HG03457 (cell line): ENCODE data around the gene STXBP6.

Source experiments
- ATAC-seq: cut with Tn5 transposase; IDR thresholded peaks from one replicate; pipeline ENCODE4 v1.9.1; 2021; ENCODE audit warnings: moderate number of reproducible peaks; ENCODE audit not compliant: unreplicated experiment

The STXBP6 gene

DNA sequence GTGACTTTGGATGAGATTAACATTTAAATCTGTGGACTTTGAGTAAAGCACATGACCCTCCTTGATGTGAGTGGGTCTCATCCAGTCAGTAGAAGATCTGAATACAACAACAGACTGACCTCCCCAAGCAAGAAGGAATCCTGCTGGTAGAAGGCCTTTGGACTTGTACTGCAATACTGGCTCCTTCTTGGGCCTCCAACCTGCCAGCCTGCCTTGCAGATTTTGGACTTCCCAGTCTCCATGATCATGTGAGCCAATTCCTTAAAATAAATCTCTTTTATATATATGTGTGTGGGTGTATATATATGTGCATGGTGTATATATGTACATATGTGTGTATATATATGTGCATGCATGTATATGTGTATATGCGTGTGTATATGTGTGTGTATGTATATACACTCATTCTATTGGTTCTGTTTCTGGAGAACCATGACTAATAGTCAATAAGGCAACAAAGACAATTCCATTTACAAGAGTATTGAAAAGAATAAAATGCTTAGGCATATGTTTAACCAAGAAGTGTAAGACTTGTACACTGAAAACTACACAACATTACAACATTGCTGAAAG lies 183.8 kb downstream of the STXBP6 start:
- no peak for ATAC-seq

DNA sequence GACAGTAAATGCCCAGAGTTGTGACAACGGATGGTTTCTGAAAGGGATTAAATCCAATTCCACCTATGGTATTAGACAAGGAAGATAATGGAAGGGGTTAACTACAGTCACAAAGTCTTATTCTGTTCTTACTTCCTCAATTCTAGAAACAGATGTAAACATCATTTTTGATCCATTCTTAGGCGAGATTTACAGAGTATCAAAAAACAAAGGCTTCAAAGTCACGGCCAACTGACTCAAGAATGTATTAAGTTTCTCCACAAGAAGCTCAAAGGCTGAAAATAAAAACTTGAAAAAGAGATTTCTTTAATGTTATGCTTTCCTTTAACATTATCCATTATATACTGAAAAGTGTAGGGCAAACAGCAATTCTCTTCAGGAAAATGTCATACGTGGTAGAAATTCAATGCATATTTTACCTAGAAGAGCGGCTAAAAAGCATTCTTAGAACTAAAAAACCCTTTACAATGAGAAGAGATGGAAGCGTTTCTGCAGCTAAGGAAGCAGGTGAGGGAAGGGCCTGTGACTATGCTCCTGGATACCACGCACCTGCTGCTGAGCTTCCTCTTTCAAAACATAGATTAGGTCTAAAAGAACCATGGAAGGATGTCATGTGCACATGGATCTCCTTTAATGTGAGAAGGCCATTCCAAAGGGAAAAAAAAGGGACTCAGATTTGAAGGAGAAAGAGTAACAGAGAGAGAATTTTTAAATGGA lies 185.8 kb downstream of the STXBP6 start:
- ATAC-seq, result no peak

DNA sequence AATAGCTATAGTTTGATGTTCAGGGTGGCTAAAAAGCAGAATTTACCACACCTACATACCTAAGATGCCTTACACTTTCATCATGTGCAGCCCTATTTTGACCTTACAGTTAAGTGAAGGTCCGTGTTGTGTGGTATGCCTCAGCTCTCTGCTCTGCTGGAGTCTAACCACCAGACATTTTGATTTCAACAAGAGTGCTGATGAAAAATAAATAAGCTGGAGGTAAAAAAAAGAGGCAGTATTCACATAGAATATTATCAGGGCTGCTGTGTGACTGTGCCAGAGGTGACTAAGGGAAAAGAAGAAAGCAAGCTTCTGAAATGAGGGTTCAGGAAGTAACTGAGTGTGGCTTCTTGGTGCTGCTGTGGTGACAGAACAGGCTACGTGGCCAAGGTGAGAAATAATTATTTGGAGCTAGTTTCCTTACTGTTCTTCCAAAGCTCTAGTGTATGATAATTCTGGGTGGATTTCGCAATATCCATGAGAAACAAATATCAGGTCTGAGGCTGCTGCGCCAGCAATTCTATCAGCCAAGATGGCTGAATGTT lies 188.8 kb downstream of the STXBP6 start:
- ATAC-seq, result no peak

DNA sequence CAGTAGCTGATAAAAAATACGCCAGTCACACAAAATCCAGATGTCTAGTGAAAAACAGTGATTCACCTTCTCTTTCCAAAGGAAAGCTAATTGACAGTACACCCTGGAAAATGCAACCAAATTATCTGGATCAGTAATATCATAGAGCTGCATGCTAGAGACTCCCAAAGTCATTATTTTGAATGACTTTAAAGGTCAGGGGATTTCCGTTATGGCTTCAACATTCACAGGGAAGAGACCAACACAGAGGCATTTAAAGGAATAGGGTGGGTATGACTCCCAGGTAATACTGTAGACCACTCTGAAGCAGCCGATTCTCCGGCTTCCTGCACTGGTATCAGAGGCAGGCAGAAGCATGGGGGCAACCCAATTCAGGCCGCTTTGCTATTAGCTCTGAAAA lies 190.4 kb downstream of the STXBP6 start:
- ATAC-seq, result no peak

DNA sequence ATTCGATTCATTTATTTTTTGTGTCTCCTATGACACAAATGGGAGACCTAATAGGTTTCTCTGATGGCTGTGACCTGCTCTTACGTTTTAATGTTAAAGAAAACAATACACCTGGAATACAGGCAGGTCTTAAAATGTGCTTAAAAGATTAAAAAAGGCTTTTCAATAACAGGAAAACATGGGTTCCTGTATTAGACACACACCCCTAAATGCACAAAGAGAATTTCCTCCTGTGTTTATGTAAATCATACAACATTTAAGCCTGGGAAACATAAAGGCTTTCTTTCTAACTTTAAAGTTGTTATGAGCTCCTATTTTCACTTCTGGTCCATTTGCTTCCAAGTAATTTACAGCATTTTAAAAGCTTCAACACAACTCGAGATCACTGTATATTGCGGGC lies 191.3 kb downstream of the STXBP6 start:
- no peak for ATAC-seq

DNA sequence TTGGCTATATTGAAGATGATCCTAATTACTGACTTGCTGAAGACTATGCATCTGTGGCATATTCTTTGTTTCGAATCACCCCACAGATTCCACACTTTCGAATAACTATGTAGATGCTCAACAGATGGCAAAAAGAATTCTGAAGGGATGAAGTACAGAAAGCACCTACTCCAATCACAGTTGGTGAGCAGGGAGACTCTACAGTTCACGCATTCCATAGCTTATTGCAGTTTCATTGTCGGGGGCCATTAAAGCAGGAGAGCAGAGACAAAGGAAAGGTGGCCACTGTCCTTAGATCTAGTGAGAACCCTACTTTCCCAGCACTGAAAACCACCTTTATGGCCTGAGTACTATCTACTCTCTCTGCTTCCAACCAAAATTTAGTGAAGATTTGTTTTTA lies 191.9 kb downstream of the STXBP6 start:
- ATAC-seq, result no peak

DNA sequence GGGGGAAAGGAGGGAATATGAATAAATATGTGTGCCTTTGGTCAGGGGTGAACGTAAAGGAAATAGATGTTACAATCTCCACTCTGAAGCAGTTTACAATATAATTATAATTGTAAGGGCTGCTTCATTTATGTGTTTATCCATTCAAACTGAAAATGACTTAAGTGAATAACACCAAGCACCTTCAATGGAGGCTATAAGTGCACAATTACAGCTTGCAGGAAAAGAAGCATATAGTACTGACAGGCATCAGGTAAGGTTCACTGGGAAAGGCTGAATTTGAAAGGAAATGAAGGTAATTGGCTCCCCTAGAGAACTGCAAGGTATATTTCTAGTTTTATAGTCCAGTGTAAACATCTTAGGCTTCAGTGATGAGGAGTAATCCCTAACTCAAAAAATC lies 192.7 kb downstream of the STXBP6 start:
- ATAC-seq, result no peak

DNA sequence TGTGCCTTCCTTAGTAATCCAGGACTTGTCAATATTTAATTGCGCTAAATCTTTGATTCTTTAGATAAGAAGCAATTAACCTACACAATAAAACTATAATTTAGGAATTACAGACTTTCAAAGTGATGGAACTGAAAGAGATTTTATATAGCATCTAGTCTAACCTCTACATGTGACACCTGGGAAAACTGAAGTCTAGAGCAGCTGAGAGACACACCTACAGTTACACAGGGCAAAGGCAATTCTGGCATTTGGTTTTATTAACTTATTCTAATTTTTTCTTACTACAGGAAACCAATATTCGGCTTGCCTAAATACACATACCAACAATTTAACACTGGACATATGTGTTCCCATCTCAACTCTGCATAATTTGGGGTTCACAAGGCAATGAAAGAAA lies 196.5 kb downstream of the STXBP6 start:
- ATAC-seq, result no peak

DNA sequence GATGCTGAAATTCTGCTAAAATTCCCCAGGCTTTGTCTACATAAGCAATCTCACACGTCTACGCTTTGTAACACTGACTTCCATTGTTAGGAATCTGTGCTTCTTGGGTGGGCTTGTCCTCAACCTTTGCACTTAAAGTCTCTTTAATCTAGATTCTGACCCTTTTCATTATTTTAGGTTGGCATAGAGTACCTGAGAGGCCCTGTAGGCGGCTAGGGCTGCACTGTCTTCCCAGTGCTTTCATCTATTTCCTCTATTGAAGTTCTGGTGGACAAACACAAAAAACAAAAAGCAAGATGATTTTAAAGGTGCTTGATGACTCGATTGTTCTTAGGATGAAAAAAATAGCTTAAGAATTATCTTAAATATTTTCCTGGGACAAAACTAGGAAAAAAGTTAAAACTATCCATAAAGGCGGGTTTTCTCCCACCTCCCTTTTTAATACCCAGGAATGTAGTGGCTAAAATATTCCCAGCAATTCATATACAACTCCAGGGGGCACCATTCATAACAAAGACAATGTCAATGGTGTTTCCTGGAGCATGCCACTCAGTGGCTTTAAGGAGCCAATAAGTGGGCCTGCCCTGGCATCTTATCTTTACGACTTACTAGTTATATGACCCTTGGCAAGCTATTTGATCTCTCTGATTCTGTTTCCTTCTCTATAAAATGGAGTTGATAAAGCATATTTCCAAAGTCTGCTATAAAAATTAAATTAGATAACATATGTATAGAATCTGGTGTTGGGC lies 197.5 kb downstream of the STXBP6 start:
- ATAC-seq, result no peak

DNA sequence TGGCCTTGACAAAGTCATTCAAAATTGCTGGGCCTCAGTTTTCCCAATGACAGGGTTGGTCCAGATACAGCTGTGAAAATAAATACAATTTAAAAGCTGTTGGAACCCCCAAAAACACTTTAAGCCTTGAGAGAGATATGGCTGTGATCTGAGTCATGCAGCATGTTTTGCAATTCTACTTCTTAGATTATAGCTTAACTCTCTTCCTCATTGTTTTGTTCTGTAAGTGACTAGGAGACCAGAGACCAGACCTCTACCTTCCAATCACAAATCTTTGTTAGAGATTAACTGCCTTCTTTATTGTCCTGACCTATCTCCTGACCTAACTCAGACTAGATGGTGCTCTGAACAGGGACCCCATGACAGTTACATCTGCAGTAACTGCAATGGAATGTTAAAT lies 198.1 kb downstream of the STXBP6 start:
- no peak for ATAC-seq

DNA sequence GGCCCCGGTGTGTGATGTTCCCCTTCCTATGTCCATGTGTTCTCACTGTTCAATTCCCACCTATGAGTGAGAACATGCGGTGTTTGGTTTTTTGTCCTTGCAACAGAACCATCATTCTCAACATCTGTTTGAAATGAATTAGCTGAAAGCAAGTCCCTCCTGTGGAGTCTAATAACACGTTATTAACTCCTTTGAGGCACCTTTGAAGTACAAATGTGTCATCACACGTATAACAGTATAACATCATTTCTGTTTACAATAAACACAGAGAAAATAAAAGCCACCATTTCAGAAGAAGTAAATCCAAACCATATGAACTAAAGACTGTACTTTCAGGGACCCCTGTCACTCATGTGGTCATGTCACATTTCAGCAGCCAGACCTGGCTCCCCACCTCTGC lies 198.5 kb downstream of the STXBP6 start:
- ATAC-seq, result no peak

DNA sequence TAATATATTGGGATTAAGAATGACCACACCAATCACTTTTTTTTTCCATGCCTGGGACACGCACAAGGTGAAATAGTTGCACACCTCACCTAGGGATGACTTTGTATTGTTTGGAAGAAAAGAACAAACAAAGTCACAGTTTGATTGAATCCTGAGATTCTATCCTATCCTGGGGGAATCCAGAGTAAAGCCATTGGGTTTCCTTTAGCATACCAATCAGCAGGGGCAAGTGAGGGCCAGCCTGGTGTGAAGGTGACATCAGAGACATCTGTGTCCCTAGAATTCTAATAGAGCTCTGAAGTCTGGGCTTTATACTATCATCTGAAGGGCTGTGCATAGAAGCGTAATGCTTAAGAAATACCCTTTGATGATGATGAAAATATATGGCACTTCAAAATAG lies 199.9 kb downstream of the STXBP6 start:
- no peak for ATAC-seq

DNA sequence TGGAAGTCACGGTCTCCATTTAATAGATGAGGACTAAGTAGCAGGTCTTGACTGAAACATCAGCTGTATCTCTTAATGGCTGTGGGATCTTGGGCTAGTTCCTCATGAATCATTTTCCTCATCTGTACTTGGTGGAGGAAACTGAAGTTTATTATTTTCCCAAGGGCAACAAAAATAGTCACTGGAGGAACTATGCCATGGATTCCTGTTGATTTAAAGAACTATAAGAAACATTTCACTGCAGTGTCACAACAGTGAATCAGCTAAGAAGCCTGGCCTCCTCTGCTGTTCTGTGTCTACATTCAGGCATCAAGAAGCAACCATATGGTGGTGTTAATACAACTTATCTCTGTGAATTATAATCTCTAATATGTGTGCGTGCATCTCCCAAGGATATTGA lies 200.5 kb downstream of the STXBP6 start:
- ATAC-seq, result no peak

DNA sequence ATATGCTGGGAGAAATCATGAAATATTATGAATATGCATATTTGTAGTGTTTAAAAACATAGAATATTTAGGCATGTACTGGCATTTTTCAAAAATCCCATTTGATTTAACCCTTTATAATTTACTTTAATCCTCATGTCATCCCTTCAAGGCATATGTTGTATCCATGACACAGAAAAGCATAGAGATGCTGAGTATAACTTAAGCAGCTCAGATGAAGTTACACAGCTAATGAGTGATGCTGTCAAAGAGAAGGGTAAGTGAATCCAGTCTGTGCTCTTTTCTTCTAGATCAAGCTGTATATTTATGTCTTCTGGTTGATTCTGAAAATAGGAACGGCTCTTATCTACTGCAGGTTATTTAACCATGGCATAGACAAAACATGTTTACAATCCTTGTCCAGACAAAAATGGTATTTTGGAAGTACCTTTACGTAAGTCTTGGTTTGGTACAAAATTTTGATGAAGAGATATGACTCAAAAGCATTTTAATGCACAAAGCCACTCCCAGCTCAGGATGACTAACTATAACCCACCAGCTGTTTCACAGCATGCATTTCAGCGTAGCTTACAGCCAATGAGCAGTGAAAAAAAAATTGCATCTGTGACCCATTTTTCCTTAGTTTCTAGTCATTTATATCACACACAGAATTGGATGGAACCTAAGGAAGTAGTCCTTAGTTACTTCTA lies 201.7 kb downstream of the STXBP6 start:
- ATAC-seq, result no peak

DNA sequence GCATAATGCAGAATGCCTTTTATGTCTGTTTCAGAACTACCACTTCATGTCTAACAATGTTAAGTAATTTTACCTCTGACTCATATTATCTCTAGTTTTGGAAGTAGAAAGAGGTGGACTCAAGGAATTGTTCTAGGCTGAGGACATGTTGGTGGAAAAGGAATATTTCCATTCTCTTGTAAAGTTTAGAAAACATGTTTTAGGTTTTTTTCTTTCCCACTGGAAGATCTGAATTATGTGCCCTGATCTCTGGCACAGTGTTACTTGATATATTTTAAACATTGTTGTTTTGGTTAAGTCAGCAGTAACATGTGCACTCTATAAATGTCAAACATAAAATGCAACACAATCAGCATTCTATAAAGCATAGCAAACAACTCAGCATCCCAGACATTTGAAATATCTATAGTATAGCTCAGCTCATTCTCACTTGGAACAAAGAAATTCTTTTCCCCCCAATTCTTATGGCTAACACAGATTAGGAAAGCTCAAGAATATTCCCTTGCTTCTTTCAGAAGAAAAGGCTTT lies 202.3 kb downstream of the STXBP6 start:
- no peak for ATAC-seq

DNA sequence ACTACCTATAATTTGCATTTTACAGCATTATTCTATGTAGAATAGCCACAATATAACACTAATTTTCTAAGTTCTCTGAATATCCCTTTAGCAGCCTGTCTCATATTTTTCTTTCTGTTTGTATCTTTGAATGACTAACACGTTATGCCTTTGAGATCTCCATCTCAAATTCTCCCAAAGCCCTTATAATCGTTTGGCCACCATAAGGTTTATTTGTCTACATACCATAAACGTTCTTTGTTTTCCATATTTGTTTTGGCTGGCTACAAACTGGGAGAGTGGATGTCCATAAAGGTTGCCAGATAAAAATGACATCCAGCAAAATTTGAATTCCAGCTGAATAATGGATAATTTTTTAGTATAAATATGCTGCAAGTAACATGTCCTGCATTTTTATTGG lies 203.7 kb downstream of the STXBP6 start:
- ATAC-seq, result no peak

DNA sequence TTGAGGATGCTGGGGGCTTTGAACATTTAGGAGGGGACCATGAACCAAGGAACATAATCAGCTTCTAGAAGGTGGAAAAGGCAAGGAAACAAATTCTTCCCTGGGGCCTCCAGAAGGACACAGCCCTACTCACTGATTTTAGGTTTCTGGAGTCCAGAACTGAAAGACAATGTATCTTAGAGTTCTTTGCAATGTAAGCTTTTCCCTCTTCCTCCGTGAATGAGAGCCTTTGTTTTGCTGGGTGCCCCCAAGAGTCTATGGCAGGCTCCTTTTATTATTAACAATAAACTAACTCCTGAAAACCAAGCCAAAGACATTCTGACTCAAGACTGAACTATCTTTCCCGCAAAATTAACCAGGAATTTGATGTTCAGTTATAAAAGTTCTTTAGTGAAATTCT lies 204.1 kb downstream of the STXBP6 start:
- no peak for ATAC-seq

DNA sequence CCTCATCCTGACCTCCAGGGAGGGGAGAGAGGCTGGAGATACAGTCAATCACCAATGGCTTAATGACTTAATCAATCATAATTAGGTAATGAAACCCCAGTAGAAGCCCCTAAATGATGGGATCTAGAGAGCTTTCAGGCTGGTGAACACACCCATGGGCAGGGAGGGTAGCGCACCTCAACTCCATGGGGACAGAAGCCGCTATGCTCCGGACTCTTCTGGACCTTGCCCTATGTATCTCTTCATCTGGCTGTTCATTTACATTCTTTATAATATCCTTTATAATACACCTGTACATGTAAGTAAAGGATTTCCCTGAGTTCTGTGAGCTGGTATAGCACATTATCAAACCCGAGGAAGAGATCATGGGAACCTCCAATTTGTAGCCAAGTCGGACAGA lies 205.9 kb downstream of the STXBP6 start:
- ATAC-seq, result no peak

DNA sequence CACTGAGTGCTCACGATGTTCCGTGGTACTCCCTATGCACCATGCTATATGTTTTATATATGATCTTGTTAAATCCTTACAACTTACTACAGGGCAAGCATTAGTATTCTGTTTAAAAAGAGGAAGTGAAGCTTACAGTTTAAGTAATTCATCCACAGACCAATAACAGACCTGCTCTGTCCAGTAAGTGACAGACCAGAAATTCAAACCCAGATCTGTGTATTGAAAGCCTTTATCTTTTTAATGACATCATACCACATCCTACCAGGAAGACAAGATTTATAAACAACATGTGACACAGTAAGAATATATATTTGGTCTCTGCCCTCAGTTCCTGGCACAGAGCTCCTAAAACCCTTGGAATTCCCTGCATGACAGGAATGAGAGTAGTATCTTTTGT lies 206.5 kb downstream of the STXBP6 start:
- ATAC-seq, result peak; percentile 69

DNA sequence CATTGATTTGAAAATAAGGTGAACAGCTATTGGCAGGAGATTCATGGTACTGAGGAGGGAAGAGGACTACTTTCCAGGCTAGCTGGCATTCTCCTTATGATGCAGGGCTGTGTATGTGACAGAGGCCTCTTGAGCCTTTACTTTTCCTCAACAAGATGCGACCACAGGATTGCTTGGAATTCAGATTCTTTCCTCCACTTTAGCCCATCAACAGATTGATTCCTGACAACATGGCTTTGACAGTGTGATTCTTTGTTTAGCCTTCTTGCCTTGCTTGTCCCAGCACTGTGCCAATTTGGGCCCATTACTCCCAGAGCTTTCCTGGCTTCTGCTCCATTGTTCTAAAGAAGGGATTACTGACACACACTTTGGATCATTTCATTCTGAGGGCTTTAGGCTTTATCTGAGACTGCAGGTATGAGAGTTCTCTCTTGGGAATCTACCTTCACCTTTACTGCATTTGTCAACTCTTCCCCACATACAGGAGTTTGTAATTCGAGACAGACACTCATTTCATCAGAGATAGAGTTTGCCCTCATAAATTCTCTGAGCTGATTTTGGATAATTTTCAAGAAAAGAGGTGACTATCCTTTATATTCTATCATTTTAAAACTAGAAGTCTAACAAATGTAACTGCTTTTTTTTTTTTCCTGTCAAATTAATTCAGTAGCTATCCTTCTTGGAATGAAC lies 209.6 kb downstream of the STXBP6 start:
- ATAC-seq, result no peak
